GM18508 (cell line): Measurements from ENCODE around the gene SHISA9.

Experiments
- ATAC-seq: cut with Tn5 transposase; IDR thresholded peaks from one replicate; pipeline ENCODE4 v1.9.1; 2021; ENCODE audit warnings: moderate number of reproducible peaks; ENCODE audit not compliant: insufficient read depth, unreplicated experiment

SHISA9 gene

DNA sequence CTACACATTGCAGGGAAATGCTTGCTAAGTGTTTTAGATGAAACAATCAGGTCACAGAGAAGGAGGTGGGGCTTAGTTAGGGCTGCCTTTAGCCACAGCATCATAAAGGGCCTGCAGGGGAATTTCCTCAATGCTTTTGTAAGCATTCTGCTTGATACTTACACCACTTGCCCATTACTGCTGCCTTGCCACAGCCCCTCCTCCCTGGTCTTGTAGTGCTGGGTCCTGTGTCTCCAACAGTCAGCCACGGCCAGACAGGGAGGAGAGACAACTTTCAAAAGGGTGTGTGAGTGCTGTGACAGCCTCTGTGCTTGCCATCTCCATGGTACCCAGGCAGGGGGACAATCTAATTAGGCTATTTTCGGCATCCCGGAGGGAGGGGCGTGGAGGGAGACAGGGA lies 111.2 kb downstream of the SHISA9 start:
- ATAC-seq, result no peak

DNA sequence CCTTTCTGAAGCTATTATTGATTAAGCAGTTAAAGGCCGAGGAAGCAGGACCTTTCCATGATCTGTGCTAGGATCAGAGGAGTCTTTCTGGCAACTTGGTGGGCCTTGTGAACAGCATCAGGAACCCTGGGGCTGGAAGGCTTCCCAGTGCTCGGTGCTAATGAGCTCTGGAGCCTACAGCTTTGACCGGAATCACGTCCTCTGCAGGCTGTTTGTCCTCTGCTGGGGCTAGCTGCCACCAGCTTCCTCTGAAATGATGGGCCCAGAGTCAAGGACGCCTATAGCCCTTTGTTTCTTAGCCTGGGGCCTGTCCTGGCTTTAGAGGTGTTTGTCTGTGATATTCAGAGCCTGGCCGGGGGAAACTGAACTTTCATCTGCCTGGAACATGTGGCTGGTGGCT lies 111.6 kb downstream of the SHISA9 start:
- no peak for ATAC-seq

DNA sequence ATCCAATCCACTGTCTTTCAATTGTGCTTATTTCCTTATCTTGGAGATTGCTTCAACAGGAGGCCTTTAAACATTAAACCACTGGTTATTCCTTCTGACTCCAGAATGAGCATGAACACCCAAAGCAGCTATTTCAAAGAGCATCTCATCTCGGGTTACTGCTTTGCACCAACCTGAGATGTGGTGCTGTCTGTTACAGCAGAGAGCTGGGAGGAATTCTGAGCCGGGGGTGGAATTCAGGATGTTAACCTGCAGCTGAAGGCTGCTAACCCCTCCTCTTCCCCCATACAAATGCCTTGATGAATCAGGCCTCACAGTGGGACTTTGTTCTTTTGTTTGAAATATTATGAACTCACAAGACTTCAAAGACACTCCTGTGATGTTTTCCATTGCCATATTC lies 113.1 kb downstream of the SHISA9 start:
- no peak for ATAC-seq

DNA sequence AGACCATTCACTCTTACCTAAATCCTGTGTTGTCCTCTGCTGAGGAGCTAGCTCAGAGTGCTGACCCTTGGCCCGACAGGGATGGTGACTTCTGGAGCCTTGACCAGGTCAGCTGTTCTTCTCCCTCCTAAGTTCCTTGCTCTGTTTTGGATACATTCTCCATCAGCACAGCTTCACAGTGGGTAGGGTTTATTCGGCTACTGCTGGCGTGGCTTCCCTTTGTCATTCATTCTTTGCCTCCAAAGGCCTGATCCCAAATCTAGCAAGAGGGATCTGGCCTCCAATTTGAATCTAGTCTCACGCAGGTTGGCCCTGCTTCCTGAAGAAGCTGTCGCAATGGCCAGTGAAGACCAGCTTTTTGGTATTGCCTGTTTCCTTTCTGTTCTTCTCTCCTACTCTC lies 116.6 kb downstream of the SHISA9 start:
- no peak for ATAC-seq

DNA sequence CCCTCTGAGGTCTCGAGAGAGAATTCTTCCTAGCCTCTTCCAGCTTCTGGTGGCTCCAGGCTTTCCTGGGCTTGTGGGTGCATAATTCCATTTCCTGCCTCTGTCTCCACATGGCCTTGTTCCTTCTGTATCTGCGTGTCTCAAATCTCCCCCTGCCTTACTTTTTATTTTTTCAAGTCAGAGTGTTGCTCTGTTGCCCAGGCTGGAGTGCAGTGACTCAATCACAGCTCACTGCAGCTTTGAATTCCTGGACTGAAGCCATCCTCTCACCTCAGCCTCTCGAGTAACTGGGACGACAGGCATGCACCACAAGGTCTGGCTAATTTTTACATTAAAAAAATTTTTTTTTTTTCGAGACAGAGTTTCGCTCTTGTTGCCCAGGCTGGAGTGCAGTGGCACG lies 120.6 kb downstream of the SHISA9 start:
- no peak for ATAC-seq

DNA sequence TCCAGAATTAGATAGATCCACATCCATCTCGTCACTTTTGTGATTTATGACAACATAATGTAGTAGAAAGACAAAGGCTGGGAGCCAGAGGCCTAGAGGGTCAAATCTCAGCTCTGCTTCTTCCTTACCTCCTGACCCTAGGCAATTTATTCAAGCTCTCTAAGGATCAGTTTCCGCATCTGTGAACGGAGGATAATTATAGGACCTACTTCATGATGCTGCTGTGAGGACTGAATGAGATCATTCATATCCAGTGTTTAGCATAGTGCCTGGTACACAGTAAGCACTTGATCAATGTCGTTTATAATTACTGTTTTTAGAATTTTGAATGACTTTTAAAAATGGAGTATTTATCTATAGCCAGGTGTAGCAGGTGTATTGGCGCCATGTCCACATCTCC lies 128.4 kb downstream of the SHISA9 start:
- no peak for ATAC-seq

DNA sequence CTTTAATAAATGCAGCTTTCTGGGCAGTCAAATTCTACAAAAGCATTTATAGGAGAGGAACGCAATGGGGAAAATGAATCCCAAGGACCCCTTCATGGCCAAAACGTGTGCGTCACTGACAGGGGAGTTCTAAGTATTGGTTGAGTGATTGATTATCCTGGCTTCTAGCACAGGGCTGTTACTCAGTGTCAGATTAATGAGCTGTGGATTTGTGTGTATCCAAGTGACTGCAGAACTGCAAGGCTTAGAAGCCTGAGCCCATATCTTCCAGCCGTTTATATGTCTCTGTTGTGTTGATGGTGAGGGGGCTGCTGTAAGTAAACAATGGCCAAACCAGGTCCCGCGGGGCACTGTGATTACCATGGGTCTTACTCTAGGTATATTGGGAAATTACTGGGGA lies 129.4 kb downstream of the SHISA9 start:
- ATAC-seq, result no peak

DNA sequence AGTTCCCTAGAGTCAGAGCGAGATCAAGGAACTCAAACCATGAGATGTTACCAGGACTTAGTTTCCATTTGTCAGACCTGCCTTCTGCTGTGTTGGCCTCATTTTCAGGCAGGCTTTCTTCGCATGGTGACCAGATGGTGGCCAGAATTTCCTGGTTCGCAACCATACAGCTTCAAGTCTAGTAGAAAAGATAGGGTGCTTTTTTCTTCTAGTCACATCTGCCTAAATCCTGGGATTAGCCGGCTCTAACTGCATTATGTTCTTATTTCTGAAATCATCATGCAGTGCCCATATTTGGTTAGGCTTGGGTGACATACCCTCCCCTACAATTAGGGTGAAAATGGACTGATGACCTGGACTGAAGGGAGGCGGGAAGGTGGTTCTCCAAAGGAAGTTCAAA lies 131.5 kb downstream of the SHISA9 start:
- no peak for ATAC-seq

DNA sequence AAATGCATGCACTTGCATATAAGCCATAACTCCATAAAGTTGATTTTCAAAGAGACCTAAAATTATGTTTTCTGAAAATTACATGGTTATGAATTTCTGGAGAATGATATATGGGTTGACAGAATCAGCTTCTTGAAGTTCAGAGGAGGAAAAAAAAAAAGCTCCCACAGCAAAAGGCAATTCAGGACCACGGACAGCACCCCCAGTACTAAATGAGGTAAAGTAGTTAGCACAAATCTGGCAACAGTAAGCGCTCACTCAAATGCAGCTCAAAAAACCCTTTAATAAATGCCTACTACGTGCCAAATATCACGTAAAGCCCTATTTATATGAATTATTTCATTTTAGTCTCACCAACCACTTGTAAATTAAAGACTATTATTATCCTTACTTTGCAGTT lies 135.2 kb downstream of the SHISA9 start:
- no peak for ATAC-seq

DNA sequence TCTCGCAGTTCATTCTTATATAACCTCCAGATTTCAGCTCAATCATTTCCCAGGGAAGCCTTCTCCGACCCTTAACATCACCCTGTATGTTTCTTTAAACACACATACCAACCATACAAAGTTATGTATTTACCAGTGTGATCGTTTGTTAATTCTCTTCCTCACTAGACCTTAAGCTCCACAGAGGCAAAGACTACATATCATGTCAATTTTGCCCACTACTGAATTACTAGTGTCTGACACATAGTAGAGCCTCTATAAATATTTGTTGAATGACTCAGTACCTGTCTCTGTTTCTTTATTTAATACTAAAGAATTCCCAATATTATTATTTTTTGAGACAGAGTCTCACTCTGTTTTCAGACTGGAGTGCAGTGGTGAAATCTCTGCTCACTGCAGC lies 137.2 kb downstream of the SHISA9 start:
- no peak for ATAC-seq

DNA sequence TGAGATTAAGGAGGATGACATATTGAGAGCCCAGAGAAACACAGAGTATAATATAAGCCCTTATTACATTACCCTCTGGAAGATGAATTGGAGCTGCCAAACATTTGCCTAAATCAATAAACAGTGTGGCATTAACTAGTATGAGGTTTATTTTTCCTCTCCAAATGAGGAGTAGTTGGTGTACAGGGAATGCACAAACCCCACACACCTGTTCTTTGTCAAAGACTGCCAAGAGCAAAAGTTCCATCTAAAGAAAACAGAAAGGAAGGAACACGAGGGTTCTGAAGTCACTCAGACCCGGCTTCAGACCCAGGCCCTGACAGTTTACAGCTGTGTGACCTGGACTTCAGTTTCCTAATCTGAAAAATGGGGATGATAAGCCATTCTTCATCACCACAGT lies 138.1 kb downstream of the SHISA9 start:
- ATAC-seq, result no peak

DNA sequence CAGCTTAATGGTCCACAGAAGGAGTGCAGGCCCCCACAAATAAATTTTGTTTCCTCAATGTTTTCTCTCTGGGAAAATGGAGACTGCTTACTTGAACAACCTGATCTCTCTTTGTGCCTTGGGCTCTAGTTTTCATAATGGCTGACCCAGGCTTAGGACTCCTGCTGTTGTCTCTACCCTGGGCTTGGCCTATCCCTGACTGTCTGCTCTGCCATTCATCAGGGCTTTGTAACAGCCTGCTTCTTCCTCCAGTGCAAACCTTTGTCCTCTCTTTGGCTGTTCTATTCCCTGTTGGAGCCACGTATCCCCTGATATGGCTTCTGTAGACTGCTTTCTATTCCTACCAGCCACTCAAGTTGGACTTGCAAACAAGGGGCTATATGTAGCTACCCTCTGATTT lies 139.8 kb downstream of the SHISA9 start:
- no peak for ATAC-seq

DNA sequence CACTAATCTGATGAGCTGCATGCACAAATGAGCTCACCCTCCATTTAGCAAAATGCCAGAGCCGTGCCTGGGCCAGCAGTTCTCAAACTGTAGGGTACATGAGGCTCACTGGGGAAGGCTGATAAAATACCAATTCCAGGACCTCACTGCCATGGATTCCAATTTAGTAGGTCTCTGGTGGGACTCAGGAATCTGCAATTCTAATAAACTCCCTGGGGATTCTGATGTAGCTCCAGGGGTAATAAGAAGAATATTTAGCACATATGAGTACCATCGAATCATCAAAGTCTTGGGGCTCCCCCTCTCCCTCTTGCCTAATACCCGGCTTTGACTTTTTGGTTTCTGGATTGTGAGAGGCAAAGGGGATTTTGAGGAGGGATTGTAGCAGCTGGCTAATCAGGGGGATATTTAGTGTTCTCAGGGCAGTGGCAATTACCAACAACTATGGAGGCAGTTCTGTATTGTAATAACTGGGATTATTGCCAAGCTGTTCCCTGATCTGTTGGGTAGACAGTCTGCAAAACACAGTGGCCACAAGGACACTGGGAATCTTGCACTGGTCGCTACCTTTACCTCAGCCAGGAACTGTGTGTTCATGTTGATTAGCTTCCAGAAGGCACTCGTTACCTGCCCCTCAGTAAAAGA lies 140.4 kb downstream of the SHISA9 start:
- no peak for ATAC-seq

DNA sequence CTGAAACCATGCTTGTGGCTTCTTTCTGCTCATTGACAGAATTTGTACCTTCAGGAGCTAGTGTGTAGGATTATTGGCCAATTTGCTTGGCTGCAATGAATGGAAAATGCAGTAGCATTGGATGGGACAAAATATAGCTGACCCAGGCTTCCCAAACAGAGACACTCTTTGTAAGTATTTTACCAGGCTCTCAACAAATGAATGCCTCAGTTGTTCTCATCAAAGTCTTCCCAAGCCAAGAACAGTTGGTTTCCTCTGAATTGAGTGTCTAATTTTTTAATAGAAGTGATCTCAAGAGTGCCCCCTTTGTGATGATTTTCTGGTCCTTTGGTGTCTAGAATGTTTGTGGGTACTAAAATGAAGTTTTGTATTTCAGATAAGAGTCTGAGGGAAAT lies 140.9 kb downstream of the SHISA9 start:
- ATAC-seq, result no peak

DNA sequence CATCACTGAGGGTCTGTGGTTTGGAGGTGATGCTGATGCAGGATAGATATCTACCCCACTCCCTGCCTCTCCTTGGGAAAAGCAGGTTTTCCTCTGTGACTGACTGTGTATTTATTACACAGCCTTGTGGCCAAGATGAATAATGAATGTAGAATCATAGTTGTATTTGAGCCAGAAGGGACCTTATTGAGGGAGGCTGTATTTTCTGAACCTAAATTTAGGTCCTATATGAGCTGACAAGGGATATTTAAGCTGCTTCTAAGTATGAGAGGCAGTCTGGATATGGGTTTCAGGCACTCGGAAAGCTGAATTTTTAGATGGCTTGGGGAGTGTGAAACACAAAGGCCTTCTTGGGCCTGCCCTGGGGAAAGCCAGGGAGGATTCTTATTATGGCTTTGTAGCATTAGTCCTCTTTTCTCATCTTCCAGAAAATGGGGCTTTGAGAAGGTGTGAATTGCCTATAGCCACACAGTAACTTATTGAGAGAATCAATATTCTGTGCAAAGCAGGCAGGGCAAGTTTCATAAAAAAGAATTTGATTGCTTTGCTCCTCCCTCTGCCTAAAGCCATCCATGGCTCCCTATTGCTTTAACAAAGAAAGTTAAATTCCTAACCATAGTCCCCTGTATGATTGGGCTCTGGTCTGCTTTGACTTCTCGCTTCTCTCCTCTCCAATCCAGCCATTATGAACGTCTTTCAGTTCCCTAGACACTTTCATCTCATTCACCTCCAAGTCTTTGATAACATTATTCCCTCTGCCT lies 144.8 kb downstream of the SHISA9 start:
- ATAC-seq, result no peak

DNA sequence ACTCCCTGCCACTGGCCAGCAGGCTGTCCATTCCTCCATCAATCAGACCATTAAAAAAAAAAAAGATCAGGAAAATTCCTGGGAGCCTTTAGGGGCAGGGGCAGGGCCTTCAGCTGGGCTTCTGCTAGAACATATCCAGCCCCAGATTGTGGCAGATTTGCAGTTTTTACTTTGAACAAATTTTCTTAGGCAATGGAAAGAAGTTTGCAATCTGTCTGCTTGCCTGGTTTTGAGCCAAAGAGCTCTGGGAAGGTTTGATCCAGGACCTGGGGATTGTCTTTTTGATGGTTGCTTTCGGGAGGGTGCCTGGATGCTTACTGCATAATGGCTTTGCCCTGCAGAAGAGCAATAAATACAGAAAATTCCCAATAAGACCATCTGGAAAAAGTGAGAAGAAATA lies 145.9 kb downstream of the SHISA9 start:
- no peak for ATAC-seq

DNA sequence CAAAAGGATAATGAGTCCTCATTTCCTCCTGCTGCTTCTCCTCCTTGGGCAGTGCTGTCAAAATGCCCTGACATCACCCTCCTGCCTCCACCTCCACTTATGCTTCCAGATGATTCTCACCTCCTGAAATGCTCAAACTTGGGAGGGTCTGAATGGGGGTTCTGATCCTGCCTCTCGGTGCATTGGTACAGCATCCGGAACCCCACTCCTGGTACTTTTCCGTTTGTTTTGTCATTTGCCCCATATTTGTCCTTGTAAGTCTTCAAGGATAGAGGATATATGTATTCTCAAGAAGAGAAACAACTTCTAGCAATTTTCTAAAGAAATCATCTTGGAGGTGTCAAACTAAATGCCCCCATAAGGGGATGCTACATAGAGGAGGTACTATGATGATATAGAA lies 148.3 kb downstream of the SHISA9 start:
- no peak for ATAC-seq

DNA sequence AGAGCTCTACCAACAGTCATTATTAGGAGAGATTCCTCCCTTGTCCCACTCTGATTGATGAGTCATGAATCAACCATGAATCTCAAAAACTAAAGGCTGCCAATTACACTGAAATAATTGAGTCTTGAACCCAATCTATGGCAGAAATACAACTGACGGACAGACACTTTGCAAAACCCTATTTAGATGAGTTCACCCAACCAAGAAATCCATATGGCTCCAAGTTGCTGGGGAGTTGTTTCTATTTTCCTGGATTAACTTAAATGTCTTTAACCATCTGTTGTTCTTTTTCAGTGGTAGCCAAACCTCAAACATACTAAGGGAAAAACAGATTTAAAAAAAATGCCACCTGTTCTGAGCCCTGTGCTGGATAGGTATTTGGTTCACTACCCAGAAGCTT lies 151.0 kb downstream of the SHISA9 start:
- no peak for ATAC-seq

DNA sequence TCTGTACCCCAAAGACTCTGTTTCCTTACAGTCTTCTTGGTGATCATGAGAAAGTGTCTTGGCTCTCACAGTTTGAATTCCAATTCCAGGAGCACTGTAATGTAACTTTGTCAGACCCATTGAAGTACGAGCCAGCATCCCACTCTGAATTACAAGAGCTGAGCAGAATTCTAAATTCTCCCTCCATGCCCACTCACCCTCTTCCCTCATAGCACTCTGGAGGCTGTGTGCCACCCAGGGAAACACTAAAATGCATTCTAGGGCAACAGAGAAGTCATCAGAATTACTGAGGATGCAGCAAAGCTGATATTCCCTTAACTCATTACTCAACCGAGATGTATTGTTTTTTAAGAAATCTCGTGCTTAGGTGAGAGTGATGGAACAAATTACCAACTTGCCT lies 154.1 kb downstream of the SHISA9 start:
- no peak for ATAC-seq

DNA sequence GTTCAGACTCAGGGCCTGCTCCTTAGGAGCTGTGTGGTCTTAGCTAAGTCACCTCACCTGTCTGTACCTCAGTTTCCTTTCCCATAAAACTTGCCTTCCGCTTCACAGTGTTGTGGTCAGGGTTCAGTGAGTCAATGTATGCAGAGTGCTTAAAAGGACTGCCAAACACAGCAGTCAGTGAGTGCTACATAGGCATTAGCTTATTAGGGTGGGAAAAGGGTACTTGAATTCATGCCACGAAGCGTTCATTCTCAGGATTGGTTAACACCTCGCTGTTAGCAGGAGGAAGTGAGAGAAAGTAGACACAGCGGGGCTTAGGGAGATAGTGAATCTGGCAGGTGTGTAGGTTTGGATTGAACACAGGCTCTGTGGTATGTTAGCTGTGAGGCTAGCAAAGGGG lies 155.2 kb downstream of the SHISA9 start:
- ATAC-seq, result no peak

DNA sequence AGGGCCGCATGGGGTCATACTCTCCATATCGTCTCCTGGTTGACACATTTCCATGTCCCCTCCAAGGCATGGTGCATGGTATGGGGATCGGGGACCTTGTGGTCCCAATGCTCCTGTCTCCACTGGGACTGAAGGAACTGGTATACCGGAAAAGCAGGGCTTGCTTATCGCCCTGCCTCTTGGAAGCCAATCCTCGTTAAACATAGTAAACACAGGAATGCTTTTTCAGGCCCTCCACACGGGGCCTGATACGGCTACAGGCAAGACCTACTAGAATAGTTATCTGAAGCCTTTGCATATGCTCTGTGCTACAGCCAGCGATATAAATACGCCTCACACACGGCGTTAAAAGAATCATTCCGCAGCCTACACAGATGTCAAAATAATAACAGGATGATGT lies 159.5 kb downstream of the SHISA9 start:
- ATAC-seq, result no peak

DNA sequence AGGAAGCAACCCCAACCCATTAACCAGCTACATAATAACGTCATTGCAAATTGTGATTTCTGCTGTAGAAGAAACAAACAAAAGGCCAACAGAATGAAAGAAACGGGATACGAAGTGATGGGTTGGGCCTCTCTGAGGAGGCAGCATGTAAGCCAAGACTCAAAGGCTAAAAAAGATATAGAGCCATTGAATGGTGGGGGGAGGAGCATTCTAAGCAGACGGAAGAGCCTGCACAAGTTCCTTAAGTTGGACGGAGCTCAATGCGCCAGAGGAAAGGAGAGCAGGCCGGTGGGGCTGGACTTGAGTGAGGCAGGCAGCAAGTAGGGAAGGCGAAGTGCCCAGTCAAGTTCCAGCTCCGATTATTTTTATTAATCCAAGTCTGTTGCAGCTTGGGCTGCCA lies 160.3 kb downstream of the SHISA9 start:
- ATAC-seq, result no peak
